ENCODE measurements around the gene GRID1. TPM values are rescaled to one million over a fixed set of nuclear protein-coding genes. Genes with fewer than 3 reads are reported as not detected.

The GRID1 gene
- total and polyA plus RNA-seq, 9 of the 15 experiments (the other 6 are each of a cell fraction or from before 2014, with no cell fraction given): 0.01 to 7.2 (median 1.2) TPM

DNA sequence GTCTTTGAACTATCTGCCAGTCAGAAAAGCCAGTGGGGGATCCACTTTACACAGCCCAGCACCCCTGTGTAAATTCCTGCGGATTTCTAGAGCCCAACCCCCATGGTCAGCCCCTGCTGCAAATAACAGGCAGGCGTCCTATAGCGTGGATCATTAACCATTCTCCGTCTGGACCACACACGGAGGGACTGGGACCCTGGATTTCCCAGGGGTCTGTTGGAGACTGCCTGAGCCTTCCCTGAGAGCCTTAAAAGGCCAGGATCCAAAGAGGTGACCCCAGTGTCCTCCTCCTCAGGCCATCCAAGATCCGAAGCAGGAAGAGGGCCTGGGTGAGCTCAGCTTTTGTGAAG lies 11.2 kb upstream of the GRID1 start:
- ATAC-seq: no peak
- POLR2A ChIA-PET: no interaction called here
- Histone ChIP-seq H4K20me1 (replicated peaks; ENCODE audit: control insufficient read depth, insufficient read depth, low read length) (peaks cover 6% of the 10 kb centered on the region; the same call in 1 of the 2 replicates), H3K4me3 (no peak overlapping the region), H3K36me3 (ENCODE audit: control insufficient read depth, insufficient read depth, low read length) (no peaks in the 10 kb centered on the region), H2AFZ (ENCODE audit: low read depth, low read length) (no peak overlapping the region), H3K9me3 (replicated peaks; ENCODE audit: control insufficient read depth, insufficient read depth, low read depth, low read length) (no peaks in the 10 kb centered on the region), H3K27me3 (ENCODE audit: control insufficient read depth in 2 of 2, insufficient read depth in 2 of 2, low read length in 2 of 2) (peaks cover 0 to 9% of the 10 kb centered on the region in 2 experiments; a peak in 2 of 5 replicates), H3K4me1 (replicated peaks in 1 of 2; ENCODE audit: control insufficient read depth in 2 of 2, insufficient read depth in 2 of 2, low read length in 2 of 2) (peaks cover 0 to 9% of the 10 kb centered on the region in 2 experiments; a peak in 2 of 5 replicates), H3K9me1 (ENCODE audit: control insufficient read depth, insufficient read depth, low read length) (no peaks in the 10 kb centered on the region), H3K9ac (ENCODE audit: insufficient read depth in 1 of 2, low read depth in 2 of 2, low read length in 2 of 2) (no peak overlapping the region), H3K4me2 (ENCODE audit: insufficient read depth, low read length) (no peak overlapping the region), H3K27ac (ENCODE audit: extremely low read depth, low read depth, low read length) (no peak overlapping the region), H3K79me2 (ENCODE audit: control insufficient read depth, insufficient read depth, low read length) (no peaks in the 10 kb centered on the region)
- 0% methylated on average over 5 of the region's 6 CpGs for WGBS (ENCODE audit: insufficient coverage, low coverage, missing lambda C conversion rate)
- in situ Hi-C loops (cut with MboI) (loop anchor here (10.0 kb wide), 1 partner anchor 113 kb away; no protein-coding TSS in a partner anchor), intact Hi-C loops (cut with micrococcal nuclease) (loop anchor here (1.0 to 10.0 kb wide), 3 partner anchors 115 to 1833 kb away; no protein-coding TSS in a partner anchor)
- CTCF ChIA-PET (ENCODE audit: low intra/inter-chr PET ratio): interaction anchor here (1.1 to 1.7 kb wide), 2 partner anchors 1764 to 1838 kb away, joined by 3 to 4 read pairs; no protein-coding TSS in a partner anchor
- FAIRE-seq: no peak
- BruUV-seq (replicated peaks): no TSS peak
- no peak for TF ChIP-seq NCOA6 (IDR thresholded peaks at IDR 0.05)
- TF ChIP-seq ZNF175 (CRISPR knock-in tag; IDR thresholded peaks at IDR 0.05; ENCODE audit: low read depth): no peak
- TF ChIP-seq KLF16 (IDR thresholded peaks at IDR 0.05): no peak
- DNase-seq (ENCODE audit: extremely low read depth in 1 of 4, low spot score in 3 of 4): no peak
